ENCODE measurements around the gene KIT. TPM values are rescaled to one million over a fixed set of nuclear protein-coding genes. Genes with fewer than 3 reads are reported as not detected.

KIT gene
- 1.2 TPM for total RNA-seq
- long read RNA-seq, partial matches to known transcripts: 0 of 3 reads
- long read RNA-seq, other reads (novel, unspliced or antisense): 2 of 3 reads

- H3K27ac ChIP-seq (replicated peaks): peak within 1 kb of the TSS; percentile 24
- H3K27me3 ChIP-seq (ENCODE audit: low read depth): peaks cover 44% of the 10 kb centered on the region
- TF ChIP-seq CTCF (IDR thresholded peaks at IDR 0.05; ENCODE audit: borderline replicate concordance): no peak
- peaks cover 40% of the 10 kb centered on the region for H3K4me1 ChIP-seq
- H3K36me3 ChIP-seq: no peaks in the 10 kb centered on the region
- H3K4me3 ChIP-seq: peak within 1 kb of the TSS; percentile 71
- peak; percentile 33 for DNase-seq
- intact Hi-C loops (cut with micrococcal nuclease): no loop called here
- no peaks in the 10 kb centered on the region for H3K9me3 ChIP-seq (replicated peaks)
These were observed at the start of gene KIT for GRCh38 chr4:54657551-54658251. TSS of gene KIT (plus strand) at chr4:54657957. CDS start at chr4:54658015, 58 bp downstream.

GRCh38 chr4:54609310-54609709 is 48.4 kb upstream of the KIT start:
- DNase-seq: no peak
- intact Hi-C loops (cut with micrococcal nuclease): no loop called here
- no peak for TF ChIP-seq CTCF (IDR thresholded peaks at IDR 0.05; ENCODE audit: borderline replicate concordance)
- no peak overlapping the region for H3K27ac ChIP-seq (replicated peaks)
- H3K36me3 ChIP-seq: no peaks in the 10 kb centered on the region
- H3K4me3 ChIP-seq: no peak overlapping the region
- no peaks in the 10 kb centered on the region for H3K27me3 ChIP-seq (ENCODE audit: low read depth)
- H3K4me1 ChIP-seq: no peaks in the 10 kb centered on the region
- peaks cover 17% of the 10 kb centered on the region for H3K9me3 ChIP-seq (replicated peaks)

GRCh38 chr4:54614149-54614548 is 43.6 kb upstream of the KIT start:
- H3K27me3 ChIP-seq (ENCODE audit: low read depth): no peaks in the 10 kb centered on the region
- H3K36me3 ChIP-seq: no peaks in the 10 kb centered on the region
- intact Hi-C loops (cut with micrococcal nuclease): no loop called here
- H3K4me1 ChIP-seq: no peaks in the 10 kb centered on the region
- no peak for DNase-seq
- no peak for TF ChIP-seq CTCF (IDR thresholded peaks at IDR 0.05; ENCODE audit: borderline replicate concordance)
- no peak overlapping the region for H3K4me3 ChIP-seq
- H3K27ac ChIP-seq (replicated peaks): no peak overlapping the region
- H3K9me3 ChIP-seq (replicated peaks): no peaks in the 10 kb centered on the region

GRCh38 chr4:54620773-54621172 is 37.0 kb upstream of the KIT start:
- Histone ChIP-seq H3K4me1 (peaks cover 7% of the 10 kb centered on the region), H3K27ac (replicated peaks) (no peak overlapping the region), H3K4me3 (no peak overlapping the region), H3K9me3 (replicated peaks) (no peaks in the 10 kb centered on the region), H3K36me3 (no peaks in the 10 kb centered on the region), H3K27me3 (ENCODE audit: low read depth) (no peaks in the 10 kb centered on the region)
- intact Hi-C loops (cut with micrococcal nuclease): no loop called here
- TF ChIP-seq CTCF (IDR thresholded peaks at IDR 0.05; ENCODE audit: borderline replicate concordance): no peak
- no peak for DNase-seq

- TF ChIP-seq CTCF (IDR thresholded peaks at IDR 0.05; ENCODE audit: borderline replicate concordance): no peak
- intact Hi-C loops (cut with micrococcal nuclease): no loop called here
- H3K4me1 ChIP-seq: peaks cover 12% of the 10 kb centered on the region
These were observed 32.4 kb upstream of the KIT start for GRCh38 chr4:54625391-54625790.

More at GRCh38 chr4:54625391-54625790, 32.4 kb upstream of the KIT start:
- Histone ChIP-seq H3K27me3 (ENCODE audit: low read depth) (no peaks in the 10 kb centered on the region), H3K4me3 (no peak overlapping the region), H3K36me3 (no peaks in the 10 kb centered on the region), H3K9me3 (replicated peaks) (no peaks in the 10 kb centered on the region), H3K27ac (replicated peaks) (peak overlapping the region; percentile 16)
- DNase-seq: no peak
